ENCODE results near the gene BMAL1. TPM values are rescaled to one million over a fixed set of nuclear protein-coding genes. Genes with fewer than 3 reads are reported as not detected.

BMAL1 gene
- total RNA-seq, 2 experiments from 2014 or later, result 36.0 to 41.0 TPM

DNA sequence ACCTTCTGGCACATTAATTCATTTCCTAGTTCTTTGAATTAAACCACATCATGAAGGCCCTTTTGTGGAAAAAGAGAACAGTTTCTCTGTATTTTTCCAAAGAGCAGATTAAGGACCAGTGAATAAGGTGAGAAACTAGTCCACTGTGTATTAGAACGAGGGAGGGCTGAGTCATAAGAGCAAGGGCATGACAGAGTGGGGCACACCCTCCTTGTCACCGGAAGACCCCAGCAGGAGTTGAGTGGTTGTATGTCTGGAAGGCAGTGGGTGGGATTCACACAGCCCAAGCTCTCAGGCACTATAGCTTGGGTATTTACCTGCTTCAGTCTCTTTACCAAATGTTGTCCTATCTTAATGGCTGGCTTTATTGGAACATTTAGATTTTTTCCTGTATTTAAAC is 86.8 kb downstream of the BMAL1 start:
- H3K36me3 Mint-ChIP-seq (ENCODE audit: low read depth), result peaks cover 63% of the 10 kb centered on the region
- no peak overlapping the region for H3K27ac Mint-ChIP-seq
- H3K27me3 Mint-ChIP-seq, result no peaks in the 10 kb centered on the region
- no peaks in the 10 kb centered on the region for H3K4me1 Mint-ChIP-seq
- no peak overlapping the region for H3K4me3 Mint-ChIP-seq
- ChIA-PET POLR2A (no interaction called here), CTCF (no interaction called here)
- no peak for DNase-seq
- no peaks in the 10 kb centered on the region for H3K9me3 Mint-ChIP-seq

GRCh38 chr11:13366266-13367026 is 88.9 kb downstream of the BMAL1 start:
- Mint-ChIP-seq H3K4me3 (no peak overlapping the region), H3K27me3 (no peaks in the 10 kb centered on the region), H3K9me3 (no peaks in the 10 kb centered on the region), H3K4me1 (no peaks in the 10 kb centered on the region), H3K36me3 (ENCODE audit: low read depth) (peaks cover 47% of the 10 kb centered on the region), H3K27ac (no peak overlapping the region)
- no peak for DNase-seq
- CTCF ChIA-PET, result interaction anchor here (1.3 kb wide), 1 partner anchor 12 kb away, joined by 3 read pairs; no protein-coding TSS in a partner anchor
- POLR2A ChIA-PET, result no interaction called here

- CTCF ChIA-PET, result interaction anchor here (1.3 kb wide), 1 partner anchor 11 kb away, joined by 3 read pairs; no protein-coding TSS in a partner anchor
- no peak for DNase-seq
- Mint-ChIP-seq H3K27me3 (no peaks in the 10 kb centered on the region), H3K4me1 (no peaks in the 10 kb centered on the region), H3K27ac (no peak overlapping the region), H3K36me3 (ENCODE audit: low read depth) (peaks cover 46% of the 10 kb centered on the region), H3K4me3 (no peak overlapping the region), H3K9me3 (no peaks in the 10 kb centered on the region)
- POLR2A ChIA-PET, result no interaction called here
Measured at GRCh38 chr11:13367115-13367514, 89.5 kb downstream of the BMAL1 start.

DNA sequence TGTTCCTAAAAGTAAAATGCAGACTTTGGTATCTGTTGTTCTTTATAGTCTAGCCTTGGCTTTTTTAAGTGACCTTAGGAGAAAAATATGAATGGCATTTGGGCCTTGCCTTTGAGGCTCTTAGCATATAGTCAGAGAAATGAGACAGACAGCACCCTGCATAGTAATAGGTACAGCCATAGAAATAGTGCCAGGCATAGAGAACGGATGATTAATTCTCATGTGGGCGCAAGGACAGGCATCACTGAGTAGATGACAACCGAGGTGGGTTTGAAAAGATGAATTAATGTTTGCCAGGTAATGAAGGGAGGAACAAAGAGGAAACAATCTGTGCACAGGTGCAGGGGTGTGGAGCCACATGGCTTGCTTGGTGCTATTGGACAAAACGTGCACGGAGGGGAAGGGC is 90.5 kb downstream of the BMAL1 start:
- CTCF ChIA-PET, result interaction anchor here (0.6 kb wide), 1 partner anchor 32 kb away, joined by 3 read pairs; no protein-coding TSS in a partner anchor
- Mint-ChIP-seq H3K4me1 (no peaks in the 10 kb centered on the region), H3K27ac (no peak overlapping the region), H3K27me3 (no peaks in the 10 kb centered on the region), H3K4me3 (no peak overlapping the region), H3K36me3 (ENCODE audit: low read depth) (peaks cover 38% of the 10 kb centered on the region), H3K9me3 (no peaks in the 10 kb centered on the region)
- POLR2A ChIA-PET, result no interaction called here
- no peak for DNase-seq

DNA sequence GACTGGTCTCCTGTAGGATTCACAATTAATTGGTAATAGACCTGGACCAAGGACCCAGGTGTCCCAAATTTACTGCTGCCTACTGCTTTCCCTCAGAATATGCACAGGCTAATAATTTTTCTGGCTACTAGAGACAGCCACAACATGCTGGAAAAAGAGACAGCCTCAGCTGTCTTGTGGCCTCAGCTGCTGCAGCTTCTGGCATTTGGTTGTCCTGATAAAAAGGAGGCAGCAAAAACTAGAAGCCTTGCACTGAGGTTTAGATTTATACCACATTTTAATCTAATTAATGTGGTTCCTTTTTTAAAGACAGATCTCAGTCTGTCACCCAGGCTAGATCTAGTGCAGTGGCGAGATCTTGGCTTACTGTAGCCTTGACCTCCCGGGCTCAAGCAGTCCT is 95.6 kb downstream of the BMAL1 start:
- peaks cover 49% of the 10 kb centered on the region for H3K36me3 Mint-ChIP-seq (ENCODE audit: low read depth)
- no peaks in the 10 kb centered on the region for H3K4me1 Mint-ChIP-seq
- no peaks in the 10 kb centered on the region for H3K9me3 Mint-ChIP-seq

DNA sequence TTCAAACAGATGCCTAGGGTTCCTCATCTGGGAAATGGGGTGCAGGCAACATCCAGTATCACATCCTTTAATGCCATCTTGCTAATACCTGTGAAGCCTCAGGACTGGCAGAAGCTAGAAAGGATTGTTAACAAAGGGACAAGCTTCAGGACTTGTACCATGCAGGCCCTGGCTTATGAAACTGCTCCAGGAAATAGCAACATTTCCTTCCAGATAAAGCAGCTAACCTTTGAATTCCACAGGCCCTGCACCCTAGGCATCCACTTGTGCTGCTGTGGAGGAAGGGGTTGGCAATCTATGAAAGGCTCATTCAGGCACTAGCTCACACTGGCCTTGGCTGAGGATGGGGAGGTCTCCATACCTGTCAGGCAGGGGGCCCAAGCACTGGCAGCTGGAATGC is 98.2 kb downstream of the BMAL1 start:
- no peak for DNase-seq
- Mint-ChIP-seq H3K27ac (peak overlapping the region; percentile 8), H3K36me3 (ENCODE audit: low read depth) (peaks cover 53% of the 10 kb centered on the region), H3K27me3 (no peaks in the 10 kb centered on the region), H3K9me3 (no peaks in the 10 kb centered on the region), H3K4me1 (no peaks in the 10 kb centered on the region), H3K4me3 (no peak overlapping the region)
- POLR2A ChIA-PET, result no interaction called here
- CTCF ChIA-PET, result interaction anchor here (1.4 kb wide), 1 partner anchor 10 kb away, joined by 4 read pairs; no protein-coding TSS in a partner anchor

More for the DNA sequence above, 95.6 kb downstream of the BMAL1 start:
- ChIA-PET POLR2A (no interaction called here), CTCF (no interaction called here)
- Mint-ChIP-seq H3K4me3 (no peak overlapping the region), H3K27ac (no peak overlapping the region), H3K27me3 (no peaks in the 10 kb centered on the region)
- DNase-seq, result no peak

- Mint-ChIP-seq H3K27ac (no peak overlapping the region), H3K9me3 (no peaks in the 10 kb centered on the region), H3K36me3 (ENCODE audit: low read depth) (peaks cover 59% of the 10 kb centered on the region), H3K27me3 (no peaks in the 10 kb centered on the region), H3K4me3 (no peak overlapping the region), H3K4me1 (no peaks in the 10 kb centered on the region)
- CTCF ChIA-PET, result no interaction called here
- POLR2A ChIA-PET, result no interaction called here
- DNase-seq, result no peak
Measured at GRCh38 chr11:13376402-13376801, 98.8 kb downstream of the BMAL1 start.

DNA sequence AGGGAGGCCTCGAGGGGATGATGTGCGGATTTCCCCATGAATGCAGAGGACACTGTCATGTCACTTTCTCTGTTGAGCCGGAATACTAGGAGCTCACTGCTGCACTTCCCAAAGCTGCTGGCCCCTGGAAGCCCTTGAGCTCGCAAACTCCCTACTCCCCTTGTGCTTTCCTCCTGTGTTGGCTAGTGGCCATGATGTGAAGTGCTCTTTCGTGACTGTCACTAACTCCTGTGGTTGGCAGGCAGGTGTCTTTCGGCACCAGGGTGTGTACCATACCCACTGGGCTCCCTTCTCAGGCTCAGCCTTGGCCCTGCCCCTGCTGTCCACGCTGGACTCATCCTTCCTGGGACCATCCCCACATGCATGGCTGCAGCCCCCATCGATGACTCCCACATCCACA is 99.2 kb downstream of the BMAL1 start:
- Mint-ChIP-seq H3K27me3 (no peaks in the 10 kb centered on the region), H3K4me3 (no peak overlapping the region), H3K9me3 (no peaks in the 10 kb centered on the region), H3K4me1 (no peaks in the 10 kb centered on the region), H3K27ac (no peak overlapping the region), H3K36me3 (ENCODE audit: low read depth) (peaks cover 64% of the 10 kb centered on the region)
- DNase-seq, result no peak
- POLR2A ChIA-PET, result no interaction called here
- CTCF ChIA-PET, result no interaction called here

DNA sequence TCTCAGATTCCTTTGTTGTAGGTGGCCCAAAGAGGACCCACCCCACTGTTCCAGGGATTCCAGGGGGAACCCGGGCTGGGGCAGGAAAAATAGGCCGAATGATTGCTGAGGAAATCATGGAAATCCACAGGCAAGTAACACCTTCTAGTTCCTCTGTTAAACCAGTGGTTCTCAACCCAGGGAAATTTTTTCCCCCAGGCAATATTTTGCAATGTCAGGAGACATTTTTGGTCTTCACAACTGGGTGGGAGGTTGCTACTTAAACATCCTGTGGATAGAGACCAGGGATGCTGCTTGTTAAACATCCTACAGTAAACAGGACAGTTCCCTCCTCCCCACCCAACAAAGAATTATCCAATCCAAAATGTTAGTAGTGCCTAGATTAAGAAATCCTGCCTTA is 100.7 kb downstream of the BMAL1 start:
- POLR2A ChIA-PET, result no interaction called here
- no peaks in the 10 kb centered on the region for H3K4me1 Mint-ChIP-seq
- H3K9me3 Mint-ChIP-seq, result no peaks in the 10 kb centered on the region
- no peak for DNase-seq
- CTCF ChIA-PET, result interaction anchor here (0.7 to 1.1 kb wide), 2 partner anchors 12 to 18 kb away, joined by 3 read pairs; no protein-coding TSS in a partner anchor
- H3K27me3 Mint-ChIP-seq, result no peaks in the 10 kb centered on the region
- H3K36me3 Mint-ChIP-seq (ENCODE audit: low read depth), result peaks cover 78% of the 10 kb centered on the region
- no peak overlapping the region for H3K4me3 Mint-ChIP-seq
- no peak overlapping the region for H3K27ac Mint-ChIP-seq

- peaks cover 61% of the 10 kb centered on the region for H3K36me3 Mint-ChIP-seq (ENCODE audit: low read depth)
- H3K27me3 Mint-ChIP-seq, result no peaks in the 10 kb centered on the region
- no peaks in the 10 kb centered on the region for H3K9me3 Mint-ChIP-seq
- H3K4me1 Mint-ChIP-seq, result no peaks in the 10 kb centered on the region
- H3K27ac Mint-ChIP-seq, result no peak overlapping the region
- ChIA-PET POLR2A (no interaction called here), CTCF (interaction anchor here (1.9 to 2.0 kb wide), 2 partner anchors 45 to 85 kb away, joined by 4 to 6 read pairs; no protein-coding TSS in a partner anchor)
- no peak overlapping the region for H3K4me3 Mint-ChIP-seq
- DNase-seq, result no peak
Measured at GRCh38 chr11:13380731-13381130, 103.1 kb downstream of the BMAL1 start.

DNA sequence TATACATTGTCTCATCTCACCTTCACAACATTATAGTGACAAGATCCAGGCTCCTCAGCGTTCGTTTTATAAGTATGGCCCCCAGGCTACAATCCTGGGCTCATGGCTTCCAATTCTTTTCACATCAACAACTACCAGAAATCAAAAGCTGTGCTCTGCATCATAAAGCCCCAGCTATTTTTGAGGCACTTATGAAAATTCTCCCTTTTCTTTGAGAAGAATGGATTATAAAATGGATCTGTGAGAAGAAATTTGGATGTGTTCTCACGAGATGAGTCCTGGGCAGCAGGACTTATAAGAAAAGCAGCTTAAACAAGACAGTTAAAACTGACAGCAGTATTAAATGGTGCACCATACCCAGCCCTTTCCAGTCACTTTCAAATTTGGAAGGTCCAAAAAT is 105.2 kb downstream of the BMAL1 start:
- peaks cover 61% of the 10 kb centered on the region for H3K36me3 Mint-ChIP-seq (ENCODE audit: low read depth)
- no peaks in the 10 kb centered on the region for H3K9me3 Mint-ChIP-seq
- no peaks in the 10 kb centered on the region for H3K4me1 Mint-ChIP-seq
- H3K27me3 Mint-ChIP-seq, result no peaks in the 10 kb centered on the region
- no peak for DNase-seq
- ChIA-PET POLR2A (interaction anchor here (1.7 kb wide), 1 partner anchor 10 kb away, joined by 3 read pairs; no protein-coding TSS in a partner anchor), CTCF (interaction anchor here (0.8 to 2.0 kb wide), 2 partner anchors 13 to 83 kb away, joined by 3 to 4 read pairs; no protein-coding TSS in a partner anchor)
- no peak overlapping the region for H3K27ac Mint-ChIP-seq
- no peak overlapping the region for H3K4me3 Mint-ChIP-seq

DNA sequence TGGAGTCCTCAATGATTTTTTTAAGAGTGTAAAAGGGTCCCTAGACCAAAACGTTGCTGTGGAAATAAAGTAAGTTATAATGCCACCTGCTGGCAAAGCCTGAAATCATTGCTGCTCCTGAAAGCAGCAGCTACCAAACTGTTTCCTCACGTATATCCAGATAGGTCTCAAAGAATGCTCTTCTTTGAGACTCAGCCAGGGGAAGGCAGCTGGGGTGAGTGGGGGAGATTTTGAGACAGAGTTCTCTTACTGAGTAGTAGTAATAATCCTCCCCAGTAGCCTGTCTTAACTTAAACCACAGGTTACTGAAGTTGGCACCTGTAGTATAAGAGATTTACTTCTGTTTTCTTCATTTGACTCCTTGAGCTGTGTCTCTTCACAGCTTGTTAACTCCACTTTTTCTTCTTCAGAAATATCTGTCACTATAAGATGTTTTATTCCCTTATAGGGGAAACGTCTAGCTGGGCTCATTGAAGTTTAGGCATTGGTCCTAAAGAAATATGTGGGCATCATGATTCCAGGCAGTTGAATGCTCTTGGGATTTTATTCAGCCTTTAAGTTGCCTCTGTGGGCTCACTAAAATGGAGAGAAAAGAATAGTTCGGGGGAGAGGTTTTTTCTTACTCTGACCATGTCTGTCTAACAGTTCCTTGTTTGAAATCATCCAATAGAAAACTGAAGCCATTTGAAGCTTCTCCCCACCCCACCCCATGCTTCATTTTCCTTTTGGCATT is 107.5 kb downstream of the BMAL1 start:
- DNase-seq, result no peak
- H3K9me3 Mint-ChIP-seq, result no peaks in the 10 kb centered on the region
- POLR2A ChIA-PET, result interaction anchor here (1.1 kb wide), 1 partner anchor 112 kb away, joined by 3 read pairs; no protein-coding TSS in a partner anchor
- peaks cover 64% of the 10 kb centered on the region for H3K36me3 Mint-ChIP-seq (ENCODE audit: low read depth)
- no peak overlapping the region for H3K27ac Mint-ChIP-seq
- H3K27me3 Mint-ChIP-seq, result no peaks in the 10 kb centered on the region
- no peak overlapping the region for H3K4me3 Mint-ChIP-seq
- CTCF ChIA-PET, result interaction anchor here (0.9 to 3.4 kb wide), 11 partner anchors 9 to 422 kb away, joined by 3 to 22 read pairs (median 4); partner anchors contain the start of gene BTBD10
- no peaks in the 10 kb centered on the region for H3K4me1 Mint-ChIP-seq

DNA sequence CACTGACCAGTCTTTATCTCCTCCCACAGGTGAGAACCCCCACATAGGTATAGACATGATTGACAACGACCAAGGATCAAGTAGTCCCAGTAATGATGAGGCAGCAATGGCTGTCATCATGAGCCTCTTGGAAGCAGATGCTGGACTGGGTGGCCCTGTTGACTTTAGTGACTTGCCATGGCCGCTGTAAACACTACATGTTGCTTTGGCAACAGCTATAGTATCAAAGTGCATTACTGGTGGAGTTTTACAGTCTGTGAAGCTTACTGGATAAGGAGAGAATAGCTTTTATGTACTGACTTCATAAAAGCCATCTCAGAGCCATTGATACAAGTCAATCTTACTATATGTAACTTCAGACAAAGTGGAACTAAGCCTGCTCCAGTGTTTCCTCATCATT is 109.0 kb downstream of the BMAL1 start:
- H3K4me3 Mint-ChIP-seq, result no peak overlapping the region
- no peak overlapping the region for H3K27ac Mint-ChIP-seq
- ChIA-PET POLR2A (interaction anchor here (0.7 to 1.6 kb wide), 2 partner anchors 76 to 179 kb away, joined by 3 read pairs; partner anchors contain the start of gene BTBD10), CTCF (interaction anchor here (1.2 to 3.4 kb wide), 5 partner anchors 20 to 203 kb away, joined by 3 to 22 read pairs (median 4); partner anchors contain the start of gene BTBD10)
- no peak for DNase-seq
- no peaks in the 10 kb centered on the region for H3K4me1 Mint-ChIP-seq
- H3K9me3 Mint-ChIP-seq, result no peaks in the 10 kb centered on the region
- peaks cover 63% of the 10 kb centered on the region for H3K36me3 Mint-ChIP-seq (ENCODE audit: low read depth)
- H3K27me3 Mint-ChIP-seq, result no peaks in the 10 kb centered on the region
